ENCODE results near the gene PIK3AP1.

DNA sequence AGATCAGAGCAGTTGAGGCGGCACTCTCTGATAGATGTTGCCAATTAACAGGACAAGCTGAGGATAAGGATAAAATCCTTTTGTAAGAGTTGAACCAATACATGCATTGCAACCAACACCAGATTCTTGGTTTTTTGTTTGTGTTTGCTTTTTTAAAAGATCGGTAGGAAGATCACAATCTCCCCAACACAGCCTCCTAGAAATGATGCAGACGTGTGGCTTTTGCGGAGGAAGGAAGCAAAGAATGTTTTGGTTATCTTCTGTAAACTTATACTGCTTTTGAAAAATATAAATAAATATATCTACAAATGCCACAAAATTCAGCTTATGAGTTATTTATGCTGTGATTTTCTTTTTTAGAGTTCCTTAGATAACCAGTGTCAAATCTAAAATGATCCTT lies 35.5 kb downstream of the PIK3AP1 start:
- TF ChIP-seq, protein P1, sequence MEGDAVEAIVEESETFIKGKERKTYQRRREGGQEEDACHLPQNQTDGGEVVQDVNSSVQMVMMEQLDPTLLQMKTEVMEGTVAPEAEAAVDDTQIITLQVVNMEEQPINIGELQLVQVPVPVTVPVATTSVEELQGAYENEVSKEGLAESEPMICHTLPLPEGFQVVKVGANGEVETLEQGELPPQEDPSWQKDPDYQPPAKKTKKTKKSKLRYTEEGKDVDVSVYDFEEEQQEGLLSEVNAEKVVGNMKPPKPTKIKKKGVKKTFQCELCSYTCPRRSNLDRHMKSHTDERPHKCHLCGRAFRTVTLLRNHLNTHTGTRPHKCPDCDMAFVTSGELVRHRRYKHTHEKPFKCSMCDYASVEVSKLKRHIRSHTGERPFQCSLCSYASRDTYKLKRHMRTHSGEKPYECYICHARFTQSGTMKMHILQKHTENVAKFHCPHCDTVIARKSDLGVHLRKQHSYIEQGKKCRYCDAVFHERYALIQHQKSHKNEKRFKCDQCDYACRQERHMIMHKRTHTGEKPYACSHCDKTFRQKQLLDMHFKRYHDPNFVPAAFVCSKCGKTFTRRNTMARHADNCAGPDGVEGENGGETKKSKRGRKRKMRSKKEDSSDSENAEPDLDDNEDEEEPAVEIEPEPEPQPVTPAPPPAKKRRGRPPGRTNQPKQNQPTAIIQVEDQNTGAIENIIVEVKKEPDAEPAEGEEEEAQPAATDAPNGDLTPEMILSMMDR (IDR thresholded peaks at IDR 0.05) = no peak
- TF ChIP-seq POLR2A (IDR thresholded peaks at IDR 0.05) = no peak

Measured in uterus (tissue), 2 donors.